ENCODE data around the gene CRTC3. TPM values are rescaled to one million over a fixed set of nuclear protein-coding genes. Genes with fewer than 3 reads are reported as not detected.

CRTC3 gene
- total RNA-seq, 1 donor from 2014 or later: 14.1 TPM

- no peak for DNase-seq (ENCODE audit: low read depth)
- Histone ChIP-seq H3K4me3 (ENCODE audit: low read depth, low read length) (no peak overlapping the region), H3K36me3 (ENCODE audit: control insufficient read depth, insufficient read depth, low read length) (peaks cover 1% of the 10 kb centered on the region), H3K27me3 (ENCODE audit: control insufficient read depth, insufficient read depth, low read length) (no peaks in the 10 kb centered on the region)
- no peak for TF ChIP-seq CTCF (IDR thresholded peaks at IDR 0.05; ENCODE audit: insufficient read depth, low read length, poor library complexity, severe bottlenecking)
These were observed 56.1 kb downstream of the CRTC3 start for GRCh38 chr15:90585863-90586262.

DNA sequence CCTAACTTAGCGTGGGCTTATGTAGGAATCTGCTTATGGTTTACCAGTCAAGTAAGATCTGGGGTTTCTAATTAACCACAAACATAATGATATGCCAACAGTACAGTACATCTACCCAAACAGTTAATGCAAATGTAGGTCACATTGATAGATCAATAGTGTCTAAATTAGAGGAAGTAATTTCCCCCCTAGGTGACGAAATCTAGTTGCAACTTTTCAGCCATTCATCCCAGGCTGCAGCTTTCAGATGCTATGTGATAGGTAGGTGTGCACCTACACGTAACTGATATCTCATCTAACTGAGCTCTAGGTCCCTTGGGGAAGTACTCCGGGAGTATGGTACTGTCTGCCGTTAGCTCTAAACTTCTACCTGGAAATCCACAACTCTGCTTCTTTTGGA is 57.2 kb downstream of the CRTC3 start:
- Histone ChIP-seq H3K27me3 (ENCODE audit: control insufficient read depth, insufficient read depth, low read length) (no peaks in the 10 kb centered on the region), H3K36me3 (ENCODE audit: control insufficient read depth, insufficient read depth, low read length) (no peaks in the 10 kb centered on the region), H3K4me3 (ENCODE audit: low read depth, low read length) (no peak overlapping the region)
- TF ChIP-seq CTCF (IDR thresholded peaks at IDR 0.05; ENCODE audit: insufficient read depth, low read length, poor library complexity, severe bottlenecking): no peak
- DNase-seq (ENCODE audit: low read depth): no peak

- TF ChIP-seq CTCF (IDR thresholded peaks at IDR 0.05; ENCODE audit: insufficient read depth, low read length, poor library complexity, severe bottlenecking): no peak
- H3K27me3 ChIP-seq (ENCODE audit: control insufficient read depth, insufficient read depth, low read length): no peaks in the 10 kb centered on the region
These were observed 58.7 kb downstream of the CRTC3 start for GRCh38 chr15:90588427-90588826.

GRCh38 chr15:90591524-90591923 is 61.8 kb downstream of the CRTC3 start:
- Histone ChIP-seq H3K4me3 (ENCODE audit: low read depth, low read length) (no peak overlapping the region), H3K36me3 (ENCODE audit: control insufficient read depth, insufficient read depth, low read length) (no peaks in the 10 kb centered on the region), H3K27me3 (ENCODE audit: control insufficient read depth, insufficient read depth, low read length) (no peaks in the 10 kb centered on the region)
- TF ChIP-seq CTCF (IDR thresholded peaks at IDR 0.05; ENCODE audit: insufficient read depth, low read length, poor library complexity, severe bottlenecking): no peak
- no peak for DNase-seq (ENCODE audit: low read depth)

More at GRCh38 chr15:90588427-90588826, 58.7 kb downstream of the CRTC3 start:
- no peak overlapping the region for H3K4me3 ChIP-seq (ENCODE audit: low read depth, low read length)
- DNase-seq (ENCODE audit: low read depth): no peak
- no peaks in the 10 kb centered on the region for H3K36me3 ChIP-seq (ENCODE audit: control insufficient read depth, insufficient read depth, low read length)

- Histone ChIP-seq H3K27me3 (ENCODE audit: control insufficient read depth, insufficient read depth, low read length) (no peaks in the 10 kb centered on the region), H3K4me3 (ENCODE audit: low read depth, low read length) (no peak overlapping the region), H3K36me3 (ENCODE audit: control insufficient read depth, insufficient read depth, low read length) (no peaks in the 10 kb centered on the region)
- peak; percentile 14 for DNase-seq (ENCODE audit: low read depth)
- TF ChIP-seq CTCF (IDR thresholded peaks at IDR 0.05; ENCODE audit: insufficient read depth, low read length, poor library complexity, severe bottlenecking): no peak
These were observed 62.6 kb downstream of the CRTC3 start for GRCh38 chr15:90592131-90592881.

Data from kidney epithelial cell (primary cell).